Neural cell (in vitro differentiated cells): Measurements from ENCODE around the gene STAT3. TPM values are rescaled to one million over a fixed set of nuclear protein-coding genes. Genes with fewer than 3 reads are reported as not detected.

Experiments used
- H2AFZ ChIP-seq: fragments of 200-600, 300-800 bp; sonication (generic), shearing (Covaris generic); 2 replicates; pipeline ENCODE4 v1.6.0; 2014; ENCODE audit warnings: low read depth, mild to moderate bottlenecking, antibody characterized with exemption, low read length, moderate library complexity
- H3F3A ChIP-seq: fragments of 200-600 bp; shearing (Covaris generic); 2 replicates; pipeline ENCODE4 v1.6.1; 2016; ENCODE audit warnings: mild to moderate bottlenecking, moderate library complexity, mixed read lengths, antibody characterized with exemption, low read length; ENCODE audit not compliant: insufficient read depth, poor library complexity, severe bottlenecking
- H3K27ac ChIP-seq: fragments of 200-600, 300-800 bp; sonication (generic), shearing (Covaris generic); 2 replicates; pipeline ENCODE4 v1.5.1; 2014; ENCODE audit warnings: mild to moderate bottlenecking, low read length, moderate library complexity
- H3K27me3 ChIP-seq: fragments of 300-800, 200-600 bp; sonication (generic), shearing (Covaris generic); 2 replicates; pipeline ENCODE4 v1.6.0; 2014; ENCODE audit warnings: mild to moderate bottlenecking, low read depth, low read length, moderate library complexity; ENCODE audit not compliant: insufficient read depth
- H3K36me3 ChIP-seq: fragments of 300-800, 200-600 bp; sonication (generic), shearing (Covaris generic); 2 replicates; pipeline ENCODE4 v1.5.1; 2014; ENCODE audit warnings: mild to moderate bottlenecking, antibody characterized with exemption, low read length, moderate library complexity; ENCODE audit not compliant: insufficient read depth
- H3K4me2 ChIP-seq: fragments of 300-800, 200-600 bp; sonication (generic), shearing (Covaris generic); 2 replicates; pipeline ENCODE4 v1.6.0; 2014; ENCODE audit warnings: mild to moderate bottlenecking, low read length
- H3K4me3 ChIP-seq: fragments of 300-800, 200-600 bp; sonication (generic), shearing (Covaris generic); 2 replicates; pipeline ENCODE4 v1.5.1; 2014; ENCODE audit warnings: mild to moderate bottlenecking, low read length, moderate library complexity
- H3K79me2 ChIP-seq: fragments of 200-600 bp; shearing (Covaris generic); replicated peaks from 2 replicates; pipeline ENCODE4 v1.6.0; 2014; ENCODE audit warnings: mild to moderate bottlenecking, low read length, moderate library complexity; ENCODE audit not compliant: insufficient read depth
- H3K9ac ChIP-seq: fragments of 300-800, 200-600 bp; sonication (generic), shearing (Covaris generic); 2 replicates; pipeline ENCODE4 v1.6.1; 2016; ENCODE audit warnings: mild to moderate bottlenecking, low read length, mixed read lengths
- H3K9me2 ChIP-seq: fragments of 200-600 bp; shearing (Covaris generic); 2 replicates; pipeline ENCODE4 v1.6.1; 2016; ENCODE audit warnings: mild to moderate bottlenecking, low read length, mixed read lengths; ENCODE audit not compliant: insufficient read depth
- H3K9me3 ChIP-seq: fragments of 200-600, 300-800 bp; sonication (generic), shearing (Covaris generic); 2 replicates; pipeline ENCODE4 v1.6.1; 2016; ENCODE audit warnings: mild to moderate bottlenecking, mixed run types, low read length, moderate library complexity, mixed read lengths
- H4K20me1 ChIP-seq: fragments of 200-600 bp; shearing (Covaris generic); 2 replicates; pipeline ENCODE4 v1.6.1; 2016; ENCODE audit warnings: mild to moderate bottlenecking, mixed run types; ENCODE audit not compliant: insufficient read depth
- EP300 ChIP-seq: fragments of 450-650 bp; conservative IDR thresholded peaks from 2 replicates; pipeline ENCODE4 v1.6.1; 2014; ENCODE audit warnings: antibody characterized with exemption, mild to moderate bottlenecking, moderate library complexity; ENCODE audit not compliant: poor library complexity, severe bottlenecking
- EZH2 ChIP-seq: fragments of 200-600, 300-800 bp; shearing (Covaris generic), sonication (generic); IDR thresholded peaks from 2 replicates; pipeline ENCODE4 v1.6.1; 2014; ENCODE audit warnings: antibody characterized with exemption, low read length, borderline replicate concordance, mild to moderate bottlenecking; ENCODE audit not compliant: insufficient read depth, poor library complexity, severe bottlenecking
- MXI1 ChIP-seq: fragments of 450-650 bp; conservative IDR thresholded peaks from 2 replicates; pipeline ENCODE4 v1.6.1; 2014; ENCODE audit warnings: antibody characterized with exemption, mild to moderate bottlenecking; ENCODE audit not compliant: poor library complexity, severe bottlenecking
- POLR2AphosphoS5 ChIP-seq: IDR thresholded peaks from 2 replicates; pipeline ENCODE4 v1.6.1; 2012
- RAD21 ChIP-seq: fragments of 450-650 bp; conservative IDR thresholded peaks from 2 replicates; pipeline ENCODE4 v1.6.1; 2014; ENCODE audit warnings: antibody characterized with exemption, mild to moderate bottlenecking, moderate library complexity
- SMC3 ChIP-seq: fragments of 450-650 bp; conservative IDR thresholded peaks from 2 replicates; pipeline ENCODE4 v1.6.1; 2014; ENCODE audit warnings: antibody characterized with exemption, mild to moderate bottlenecking, moderate library complexity; ENCODE audit not compliant: poor library complexity
- TAF1 ChIP-seq: IDR thresholded peaks from 2 replicates; pipeline ENCODE4 v1.6.1; 2012; ENCODE audit warnings: low read depth
- polyA plus RNA-seq: library from polyadenylated mRNA; depleted of rRNA; stranded (reverse); fragments of >200 nt; gene quantifications from 2 replicates; pipeline ENCODE4 v1.2.3, GENCODE V29; 2014
- TF ChIP-seq, protein P1 (sequence below): fragments of 450-650 bp; IDR thresholded peaks from 2 replicates; pipeline ENCODE4 v1.5.1; 2014; ENCODE audit warnings: antibody characterized with exemption, mild to moderate bottlenecking, moderate library complexity; ENCODE audit not compliant: poor library complexity, severe bottlenecking
- TF ChIP-seq, protein P2 (sequence below): IDR thresholded peaks from 2 replicates; pipeline ENCODE4 v1.6.1; 2012; ENCODE audit warnings: borderline replicate concordance

Gene STAT3
- polyA plus RNA-seq, 1 donor from 2014 or later: 24.2 TPM

DNA sequence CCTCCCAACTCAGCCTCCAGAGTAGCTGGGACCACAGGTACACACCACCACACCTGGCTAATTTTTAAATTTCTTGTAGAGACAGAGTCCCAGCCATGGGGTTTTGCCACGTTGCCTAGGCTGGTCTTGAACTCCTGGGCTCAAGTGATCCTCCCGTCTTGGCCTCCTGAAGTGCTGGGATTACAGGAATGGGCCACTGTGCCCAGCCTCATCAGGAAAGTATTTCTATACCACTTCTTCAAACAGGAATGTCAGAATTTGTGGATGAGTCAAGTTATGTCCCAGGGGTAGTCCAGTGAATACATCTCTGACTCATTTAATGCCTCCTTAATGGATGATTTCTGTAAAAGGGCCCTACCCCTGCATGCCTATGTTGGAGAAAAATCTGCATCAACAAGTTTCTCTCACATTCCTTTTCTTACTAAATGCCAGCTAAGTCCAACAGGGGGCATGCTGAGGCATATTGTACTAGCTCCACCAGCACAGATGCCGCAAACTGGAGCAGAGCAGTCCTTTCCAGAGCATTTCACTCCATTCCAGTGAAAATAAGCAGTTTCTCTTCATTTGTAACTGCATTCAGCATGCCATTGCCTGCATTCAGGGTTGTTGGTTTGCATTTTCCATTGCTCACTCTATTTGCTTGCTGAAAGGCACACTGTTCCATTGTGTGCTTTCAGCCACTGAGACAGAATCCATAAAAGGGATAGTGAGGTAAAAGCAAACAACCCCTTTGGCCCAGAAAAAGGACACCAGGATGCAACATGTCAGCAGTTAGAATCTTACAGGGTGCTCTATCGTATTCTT is 40.1 kb upstream of the STAT3 start:
- Histone ChIP-seq H3K4me2 (no peak overlapping the region), H3K27ac (peak overlapping the region; percentile 39), H3K27me3 (peaks cover 22% of the 10 kb centered on the region), H3K9ac (peak overlapping the region; percentile 32), H3K9me3 (no peaks in the 10 kb centered on the region), H3F3A (no peaks in the 10 kb centered on the region), H3K79me2 (no peaks in the 10 kb centered on the region), H2AFZ (peak overlapping the region; percentile 42), H3K4me3 (no peak overlapping the region), H4K20me1 (no peaks in the 10 kb centered on the region), H3K36me3 (no peaks in the 10 kb centered on the region), H3K9me2 (no peaks in the 10 kb centered on the region)
- TF ChIP-seq MXI1: no peak
- peak; percentile 68 for TF ChIP-seq SMC3
- peak; percentile 55 for TF ChIP-seq RAD21
- TF ChIP-seq, protein P1, sequence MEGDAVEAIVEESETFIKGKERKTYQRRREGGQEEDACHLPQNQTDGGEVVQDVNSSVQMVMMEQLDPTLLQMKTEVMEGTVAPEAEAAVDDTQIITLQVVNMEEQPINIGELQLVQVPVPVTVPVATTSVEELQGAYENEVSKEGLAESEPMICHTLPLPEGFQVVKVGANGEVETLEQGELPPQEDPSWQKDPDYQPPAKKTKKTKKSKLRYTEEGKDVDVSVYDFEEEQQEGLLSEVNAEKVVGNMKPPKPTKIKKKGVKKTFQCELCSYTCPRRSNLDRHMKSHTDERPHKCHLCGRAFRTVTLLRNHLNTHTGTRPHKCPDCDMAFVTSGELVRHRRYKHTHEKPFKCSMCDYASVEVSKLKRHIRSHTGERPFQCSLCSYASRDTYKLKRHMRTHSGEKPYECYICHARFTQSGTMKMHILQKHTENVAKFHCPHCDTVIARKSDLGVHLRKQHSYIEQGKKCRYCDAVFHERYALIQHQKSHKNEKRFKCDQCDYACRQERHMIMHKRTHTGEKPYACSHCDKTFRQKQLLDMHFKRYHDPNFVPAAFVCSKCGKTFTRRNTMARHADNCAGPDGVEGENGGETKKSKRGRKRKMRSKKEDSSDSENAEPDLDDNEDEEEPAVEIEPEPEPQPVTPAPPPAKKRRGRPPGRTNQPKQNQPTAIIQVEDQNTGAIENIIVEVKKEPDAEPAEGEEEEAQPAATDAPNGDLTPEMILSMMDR: peak; percentile 77
- TF ChIP-seq POLR2AphosphoS5: peak; percentile 78
- no peak for TF ChIP-seq EP300
- TF ChIP-seq TAF1: peak; percentile 60
- TF ChIP-seq, protein P2, sequence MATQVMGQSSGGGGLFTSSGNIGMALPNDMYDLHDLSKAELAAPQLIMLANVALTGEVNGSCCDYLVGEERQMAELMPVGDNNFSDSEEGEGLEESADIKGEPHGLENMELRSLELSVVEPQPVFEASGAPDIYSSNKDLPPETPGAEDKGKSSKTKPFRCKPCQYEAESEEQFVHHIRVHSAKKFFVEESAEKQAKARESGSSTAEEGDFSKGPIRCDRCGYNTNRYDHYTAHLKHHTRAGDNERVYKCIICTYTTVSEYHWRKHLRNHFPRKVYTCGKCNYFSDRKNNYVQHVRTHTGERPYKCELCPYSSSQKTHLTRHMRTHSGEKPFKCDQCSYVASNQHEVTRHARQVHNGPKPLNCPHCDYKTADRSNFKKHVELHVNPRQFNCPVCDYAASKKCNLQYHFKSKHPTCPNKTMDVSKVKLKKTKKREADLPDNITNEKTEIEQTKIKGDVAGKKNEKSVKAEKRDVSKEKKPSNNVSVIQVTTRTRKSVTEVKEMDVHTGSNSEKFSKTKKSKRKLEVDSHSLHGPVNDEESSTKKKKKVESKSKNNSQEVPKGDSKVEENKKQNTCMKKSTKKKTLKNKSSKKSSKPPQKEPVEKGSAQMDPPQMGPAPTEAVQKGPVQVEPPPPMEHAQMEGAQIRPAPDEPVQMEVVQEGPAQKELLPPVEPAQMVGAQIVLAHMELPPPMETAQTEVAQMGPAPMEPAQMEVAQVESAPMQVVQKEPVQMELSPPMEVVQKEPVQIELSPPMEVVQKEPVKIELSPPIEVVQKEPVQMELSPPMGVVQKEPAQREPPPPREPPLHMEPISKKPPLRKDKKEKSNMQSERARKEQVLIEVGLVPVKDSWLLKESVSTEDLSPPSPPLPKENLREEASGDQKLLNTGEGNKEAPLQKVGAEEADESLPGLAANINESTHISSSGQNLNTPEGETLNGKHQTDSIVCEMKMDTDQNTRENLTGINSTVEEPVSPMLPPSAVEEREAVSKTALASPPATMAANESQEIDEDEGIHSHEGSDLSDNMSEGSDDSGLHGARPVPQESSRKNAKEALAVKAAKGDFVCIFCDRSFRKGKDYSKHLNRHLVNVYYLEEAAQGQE: peak; percentile 52

DNA sequence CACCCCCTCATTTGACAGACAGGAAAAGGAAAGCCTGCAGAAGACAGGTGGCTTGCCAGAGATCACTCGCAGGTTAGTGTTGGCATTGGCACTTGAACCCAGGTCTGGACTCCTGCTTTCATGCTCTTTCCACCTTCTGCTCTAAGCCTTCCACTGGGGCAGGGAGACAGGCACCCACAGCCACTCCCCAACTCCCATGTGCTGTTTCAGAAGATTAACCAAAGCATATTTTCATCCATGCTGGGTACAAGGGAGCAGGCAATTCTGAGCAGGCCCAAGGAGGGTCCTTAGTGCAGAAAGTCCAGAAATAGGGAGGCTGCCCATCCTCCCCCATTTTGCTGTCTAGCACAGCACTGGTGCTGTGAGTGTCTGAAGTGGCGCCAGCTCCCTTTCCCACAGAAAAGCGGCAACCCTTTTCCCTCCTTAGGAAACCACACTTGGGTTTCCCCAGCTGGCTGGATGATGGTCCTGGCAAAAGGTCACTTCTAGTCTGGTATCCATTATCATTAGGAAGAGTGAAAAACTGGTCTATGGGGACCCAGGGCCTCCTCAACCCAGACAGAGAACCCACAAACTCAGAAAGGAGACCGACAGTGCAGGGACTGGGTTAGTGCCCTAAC is 36.9 kb upstream of the STAT3 start:
- Histone ChIP-seq H3K79me2 (no peaks in the 10 kb centered on the region), H3K4me3 (no peak overlapping the region), H3K27ac (no peak overlapping the region), H3K4me2 (no peak overlapping the region), H3K36me3 (no peaks in the 10 kb centered on the region), H3K9ac (no peak overlapping the region), H2AFZ (no peak overlapping the region), H4K20me1 (no peaks in the 10 kb centered on the region), H3K27me3 (peaks cover 54% of the 10 kb centered on the region), H3K9me2 (no peaks in the 10 kb centered on the region), H3K9me3 (no peaks in the 10 kb centered on the region), H3F3A (no peaks in the 10 kb centered on the region)
- TF ChIP-seq, protein P2: no peak
- no peak for TF ChIP-seq MXI1
- TF ChIP-seq POLR2AphosphoS5: no peak
- TF ChIP-seq, protein P1: no peak
- no peak for TF ChIP-seq RAD21
- no peak for TF ChIP-seq EZH2
- no peak for TF ChIP-seq SMC3
- no peak for TF ChIP-seq TAF1
- no peak for TF ChIP-seq EP300
